Activated T-cell treated with anti-CD3 and anti-CD28 coated beads for 24 hours (primary cell): ENCODE results near the gene CLIP1.
A peak's percentile ranks its signal among the peaks of the same experiment; 100 is the strongest.
"Not testable (repeated sequence)": the region's sequence is repeated elsewhere in the genome, so short reads cannot be mapped to it uniquely, and the experiment has no call there.

Experiments used
- DNase-seq: peaks from one replicate; pipeline ENCODE4 v3.0.0-alpha.2; 2020; ENCODE audit warnings: low read depth

CLIP1 gene

DNA sequence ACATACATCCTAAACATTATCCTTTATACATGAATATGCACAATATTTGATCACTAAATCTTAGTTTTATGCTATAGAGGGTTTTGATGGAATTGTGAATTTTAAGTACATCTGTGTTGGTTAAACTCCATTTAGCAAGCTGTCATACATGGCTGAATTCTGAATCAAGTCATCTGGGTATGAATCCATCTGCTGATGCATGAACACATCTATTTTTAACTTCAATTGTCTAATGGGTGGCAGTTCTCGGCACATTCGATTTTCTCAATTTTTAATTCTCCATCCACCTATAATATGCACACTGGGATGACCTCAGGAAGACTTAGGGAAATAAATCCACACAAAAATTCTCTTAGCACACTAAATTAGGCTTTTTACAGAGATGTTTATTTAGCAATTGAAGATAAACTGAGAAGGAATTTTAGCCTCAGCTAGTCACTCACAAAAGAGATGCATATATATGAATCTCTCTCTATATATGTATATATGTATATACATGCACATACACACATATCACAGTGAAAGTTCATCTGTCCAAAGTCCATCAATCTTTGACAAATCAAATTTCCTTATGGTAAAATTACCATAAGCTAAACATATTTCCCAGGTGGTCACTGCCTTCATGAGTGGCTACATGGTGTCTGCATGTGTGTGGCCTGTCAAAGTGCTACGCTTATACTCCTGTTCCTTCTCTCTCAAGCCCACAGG lies 111.7 kb downstream of the CLIP1 start:
- DNase-seq, result no peak

DNA sequence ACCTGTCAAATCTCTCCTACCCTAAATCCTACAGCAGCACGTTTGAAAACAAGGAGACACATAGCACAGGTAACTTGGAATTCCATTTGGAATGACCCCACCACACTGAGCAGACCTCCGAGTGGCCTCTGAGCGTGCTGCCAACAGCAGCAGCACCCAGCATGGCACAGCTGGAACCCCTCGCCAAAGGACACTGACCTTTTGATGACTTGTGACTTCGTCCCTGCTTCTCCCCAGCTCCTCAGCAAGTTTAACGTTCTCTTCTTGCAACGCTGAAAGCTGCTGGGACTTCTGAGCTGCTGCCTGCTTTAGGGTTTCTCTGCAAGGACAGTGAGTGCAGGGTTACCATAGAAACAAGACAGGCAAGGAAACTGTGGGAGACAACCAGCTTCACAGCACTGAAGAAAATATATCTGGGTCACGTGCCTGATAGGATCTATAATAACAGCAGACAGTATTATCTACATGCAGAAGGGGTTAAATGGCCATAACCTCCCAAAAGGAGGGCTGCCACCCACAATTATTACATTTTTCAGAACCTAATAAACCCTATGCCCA lies 112.8 kb downstream of the CLIP1 start:
- no peak for DNase-seq

DNA sequence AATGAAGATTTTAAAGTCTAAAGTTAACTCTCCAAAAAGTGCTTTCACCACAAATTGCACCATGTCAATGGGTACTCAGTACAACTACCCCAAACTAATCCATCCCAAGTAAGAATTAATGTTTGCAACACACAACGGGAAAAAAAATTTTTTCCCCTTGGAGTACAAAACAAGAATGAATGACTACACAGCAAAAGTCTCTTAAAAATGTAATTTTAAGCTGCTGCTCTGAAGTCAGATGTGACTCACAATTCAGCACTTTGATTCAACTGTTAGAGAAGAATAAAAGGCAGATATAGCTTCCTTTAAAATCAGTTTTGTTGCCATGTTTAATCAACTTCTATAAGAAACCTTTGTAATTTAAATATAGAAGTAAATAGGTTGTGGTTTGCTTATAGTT lies 113.7 kb downstream of the CLIP1 start:
- DNase-seq, result no peak

DNA sequence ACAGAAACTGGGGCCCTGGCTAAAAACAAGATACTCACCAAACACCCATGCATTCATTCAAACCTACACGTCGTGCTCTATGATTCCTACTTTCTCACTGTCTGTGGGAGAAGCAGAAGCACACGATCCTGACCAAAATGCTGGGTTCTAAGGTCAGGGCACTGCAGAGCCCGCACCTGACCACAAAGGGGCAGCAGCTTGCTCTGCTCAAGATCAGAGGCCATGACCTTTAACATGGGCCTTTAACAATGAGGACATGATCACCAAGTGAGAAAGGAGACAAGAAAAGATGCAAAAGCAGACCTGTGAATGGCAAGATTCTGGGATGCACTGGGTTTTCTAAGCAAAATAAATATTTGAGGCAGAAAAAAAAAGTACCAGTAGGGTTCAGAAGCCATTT lies 116.1 kb downstream of the CLIP1 start:
- no peak for DNase-seq

DNA sequence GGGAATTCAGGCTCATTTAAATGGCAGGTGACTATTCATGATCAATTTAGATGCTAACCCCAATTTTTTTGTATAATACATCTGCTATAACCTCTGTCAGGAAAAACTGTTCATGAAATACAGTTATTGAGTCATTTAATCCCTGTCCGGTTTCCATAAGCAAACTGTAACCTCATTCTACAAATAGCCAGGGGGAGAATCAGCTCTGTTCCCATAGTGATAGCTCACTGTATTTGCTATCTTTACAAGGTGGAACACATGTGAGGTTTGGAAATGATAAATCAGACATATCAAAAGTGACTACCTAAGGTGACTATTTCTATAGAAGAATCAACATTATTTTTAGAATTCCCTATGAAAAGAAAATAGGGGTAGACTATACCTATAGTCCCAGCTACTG lies 117.5 kb downstream of the CLIP1 start:
- no peak for DNase-seq

DNA sequence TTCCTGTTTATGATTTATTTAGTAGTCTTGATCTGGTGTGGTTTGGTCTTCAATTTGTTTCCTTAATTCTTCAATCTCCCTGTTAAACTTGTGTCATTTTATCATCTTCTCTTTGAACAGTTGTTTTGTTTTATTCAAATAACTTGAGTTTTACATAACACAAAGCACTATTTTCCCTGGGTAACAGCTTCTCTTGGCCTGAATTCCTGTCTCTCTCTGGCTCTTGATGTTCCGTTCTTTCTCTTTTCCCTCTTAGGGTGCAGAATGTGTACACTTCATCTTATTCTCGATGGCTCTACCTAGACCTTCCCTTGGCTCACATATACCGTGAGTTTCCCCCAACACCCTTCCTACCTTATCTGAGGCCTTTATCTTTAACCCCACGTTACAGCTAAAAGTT lies 119.4 kb downstream of the CLIP1 start:
- DNase-seq, result no peak

DNA sequence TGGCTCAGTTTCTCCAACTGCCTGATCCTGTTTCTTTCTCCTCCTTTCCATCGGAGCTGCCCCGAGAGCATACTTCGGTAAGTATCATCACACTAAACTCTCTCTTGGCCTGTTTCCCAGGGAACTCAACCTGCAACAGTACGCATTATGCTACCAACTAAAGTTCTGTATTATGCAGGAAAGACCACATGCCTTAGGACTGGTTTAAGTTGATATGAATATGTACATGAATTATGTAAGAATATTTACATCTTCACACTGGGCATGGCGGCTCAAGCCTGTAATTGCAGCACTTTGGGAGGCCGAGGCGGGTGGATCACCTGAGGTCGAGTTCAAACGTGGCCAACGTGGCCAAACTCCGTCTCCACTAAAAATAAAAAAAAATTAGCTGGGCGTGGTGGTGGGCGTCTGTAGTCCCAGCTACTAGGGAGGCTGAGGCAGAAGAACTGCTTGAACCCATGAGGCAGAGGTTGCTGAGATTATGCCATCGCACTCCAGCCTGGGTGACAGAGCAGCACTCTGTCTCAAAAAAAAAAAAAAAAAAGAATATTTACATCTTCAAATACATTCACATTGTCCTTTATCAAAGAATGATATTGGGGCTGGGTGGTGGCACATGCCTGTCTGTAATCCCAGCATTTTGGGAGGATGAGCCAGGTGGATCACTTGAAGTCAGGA lies 124.3 kb downstream of the CLIP1 start:
- DNase-seq, result no peak

DNA sequence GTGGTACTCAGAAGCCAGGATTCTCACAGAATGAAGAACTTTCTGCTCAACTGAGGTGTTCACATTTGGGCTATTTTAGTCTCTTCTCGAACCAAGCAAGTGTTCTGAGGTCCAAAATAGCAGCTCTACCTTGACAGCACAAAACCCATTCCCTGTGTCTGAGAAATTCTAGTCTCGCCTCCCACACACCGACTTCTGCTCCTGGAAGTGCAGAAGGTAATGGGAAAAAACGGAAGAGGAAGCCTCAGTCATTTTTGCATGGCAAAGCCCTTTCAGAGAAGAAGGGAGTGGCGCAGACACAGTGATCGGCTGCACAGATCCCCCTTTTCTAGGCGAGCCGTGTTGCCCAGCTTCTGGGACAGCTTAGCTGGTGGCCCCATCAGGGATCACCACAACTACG lies 125.0 kb downstream of the CLIP1 start:
- no peak for DNase-seq

DNA sequence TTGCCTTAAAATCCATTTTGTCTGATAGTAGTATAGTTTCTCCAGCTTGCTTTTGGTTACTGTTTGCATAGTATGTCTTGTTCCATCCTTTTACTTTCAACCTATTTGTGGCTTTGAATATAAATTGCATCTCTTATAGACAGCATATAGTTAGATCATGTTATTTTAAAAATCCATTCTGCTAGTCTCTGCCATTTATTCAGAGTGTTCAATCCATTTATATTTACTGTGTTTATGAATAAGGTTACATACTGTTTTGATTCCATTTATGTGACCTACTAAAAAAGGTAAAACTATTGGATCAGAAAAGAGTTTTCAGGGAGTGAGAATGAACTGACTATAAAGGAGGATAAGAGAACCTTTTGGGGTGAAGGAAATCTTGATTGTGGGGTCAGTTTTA lies 126.6 kb downstream of the CLIP1 start:
- no peak for DNase-seq

DNA sequence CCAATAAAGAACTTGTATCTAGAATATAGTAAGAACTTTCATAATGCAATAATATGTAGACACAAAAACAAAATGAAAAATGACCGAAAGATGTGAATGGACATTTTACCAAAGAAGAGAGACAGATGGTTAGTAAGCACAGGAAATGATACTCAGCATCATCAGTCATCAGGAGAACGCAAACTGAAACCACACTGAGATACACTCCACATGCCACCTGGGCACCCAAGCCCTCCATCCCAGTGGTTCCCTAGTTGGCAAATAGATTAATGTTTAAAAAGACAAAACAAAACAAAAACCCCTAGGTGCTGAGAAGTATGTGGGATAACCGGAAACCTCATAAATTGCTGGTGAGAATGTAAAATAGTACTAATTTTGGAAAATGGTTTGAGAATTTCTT lies 129.4 kb downstream of the CLIP1 start:
- no peak for DNase-seq

DNA sequence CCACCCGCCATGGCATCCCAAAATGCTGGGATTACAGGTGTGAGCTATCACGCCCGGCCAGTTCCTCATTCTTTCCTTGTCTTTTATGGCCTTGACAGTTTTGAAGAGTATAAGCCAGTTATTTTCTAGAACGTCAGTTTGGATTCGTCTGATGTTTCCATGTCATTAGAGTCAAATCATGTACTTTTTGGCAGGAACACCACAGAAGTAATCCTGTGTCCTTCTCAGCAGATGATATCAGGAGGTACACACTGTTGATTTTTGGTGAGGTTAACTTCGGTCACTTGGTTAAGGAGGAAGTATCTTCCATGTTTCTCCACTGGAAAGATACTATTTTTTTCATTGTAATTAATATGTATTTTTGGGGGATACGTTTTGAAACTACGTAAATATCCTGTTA lies 131.0 kb downstream of the CLIP1 start:
- DNase-seq, result no peak

DNA sequence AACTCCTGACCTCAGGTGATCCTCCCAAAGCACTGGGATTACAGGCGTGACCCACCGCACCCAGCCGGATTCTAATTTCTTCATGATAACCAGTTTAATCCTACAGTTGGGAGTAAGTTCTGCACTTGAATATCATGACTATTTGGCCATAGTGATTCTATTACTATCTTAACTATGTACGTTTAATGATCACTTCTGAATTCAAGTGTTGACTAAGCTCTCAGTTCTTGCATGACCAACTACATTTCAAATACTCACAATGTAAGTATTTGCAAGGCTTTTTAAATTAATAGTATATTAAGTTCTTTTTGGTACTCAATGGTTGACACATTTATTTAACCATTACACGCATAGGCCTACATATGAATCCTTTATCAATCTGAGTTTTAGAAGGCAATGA lies 138.8 kb downstream of the CLIP1 start:
- no peak for DNase-seq

DNA sequence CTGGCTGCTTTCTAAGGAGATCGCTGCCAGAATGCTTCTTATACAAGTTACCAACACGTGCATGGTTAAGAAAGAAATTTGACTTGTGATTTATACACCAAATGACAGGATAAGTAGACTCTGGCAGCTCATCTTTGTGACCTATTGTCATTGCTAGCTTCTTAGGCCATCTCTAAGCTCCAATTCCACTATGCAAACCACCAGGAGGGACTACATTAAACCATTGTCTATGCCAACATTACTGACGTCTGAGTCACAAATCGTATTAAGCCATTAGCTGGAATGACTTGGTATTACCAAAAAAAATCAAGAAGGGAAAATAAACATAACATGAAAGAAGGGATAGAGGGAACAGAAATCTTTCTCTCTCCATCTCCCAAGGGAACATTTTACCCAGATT lies 140.4 kb downstream of the CLIP1 start:
- DNase-seq, result no peak

DNA sequence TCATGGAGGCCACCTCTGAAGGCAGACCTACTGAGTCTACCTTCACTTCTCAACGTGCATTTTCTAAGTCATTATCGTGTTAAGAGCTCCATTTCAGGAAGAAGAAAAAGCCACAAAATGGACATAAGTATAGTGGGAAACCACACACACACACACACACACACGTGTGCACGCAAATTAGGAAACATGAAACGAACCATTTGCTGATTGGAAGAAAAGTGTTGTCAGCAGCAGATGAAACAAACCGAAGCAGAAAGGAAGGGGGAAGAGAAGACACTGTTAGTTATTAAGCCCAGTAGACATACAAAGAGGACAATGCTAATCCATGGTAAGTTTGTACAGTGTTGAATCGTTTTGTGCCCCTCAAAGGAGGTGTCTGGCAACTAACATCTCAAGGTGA lies 146.2 kb downstream of the CLIP1 start:
- no peak for DNase-seq

DNA sequence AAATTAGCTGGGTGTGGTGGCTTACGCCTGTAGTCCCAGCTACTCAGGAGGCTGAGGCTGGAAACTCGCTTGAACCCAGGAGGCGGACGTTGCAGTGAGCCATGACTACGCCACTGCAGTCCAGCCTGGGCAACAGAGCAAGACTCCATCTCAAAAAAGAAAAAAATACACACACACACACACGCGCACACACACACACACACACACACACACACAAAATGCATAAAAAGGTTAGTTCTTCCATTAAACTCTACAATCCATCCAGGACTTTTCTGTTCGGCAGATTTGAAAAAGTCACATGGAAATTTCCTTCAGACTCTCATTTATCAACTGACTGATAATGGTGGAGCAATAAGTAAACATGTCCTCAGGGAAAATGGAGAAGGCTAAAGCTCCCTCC lies 147.0 kb downstream of the CLIP1 start:
- no peak for DNase-seq

DNA sequence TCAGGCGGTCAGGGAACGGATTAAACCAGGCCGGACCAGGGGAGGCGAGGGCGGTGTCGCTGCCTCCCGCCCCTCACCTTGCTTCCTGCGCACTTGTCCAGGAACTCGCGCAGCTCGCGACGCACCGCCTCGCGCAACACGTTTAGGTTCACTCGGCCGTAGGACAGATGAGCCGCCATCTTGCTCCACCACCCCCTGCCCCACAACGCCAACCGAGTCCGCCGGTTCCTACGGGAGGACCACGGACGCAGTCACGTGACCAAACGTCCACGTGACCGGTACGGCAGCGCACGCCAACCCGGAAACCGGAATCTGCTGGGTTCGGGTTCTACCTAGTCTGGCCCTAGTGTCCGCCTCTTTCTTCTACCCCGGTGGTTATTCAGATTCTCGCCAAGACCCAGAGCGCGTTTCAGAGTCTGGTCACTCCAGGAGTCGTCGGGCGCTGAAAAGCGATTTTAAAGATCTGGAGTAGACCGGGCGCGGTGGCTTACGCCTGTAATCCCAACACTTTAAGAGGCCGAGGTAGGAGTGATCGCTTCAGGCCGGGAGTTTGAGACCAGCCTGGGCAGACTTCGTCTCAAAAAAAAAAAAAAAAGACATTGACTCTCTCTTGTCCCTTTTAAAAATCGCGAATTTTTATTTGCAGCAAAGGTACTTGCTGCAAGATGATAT lies 156.1 kb downstream of the CLIP1 start, which contains the start of gene VPS33A:
TSS of gene VPS33A (minus strand) at position 265 of the 672 bp plus-strand sequence. CDS start at position 179, 86 bp downstream.
- DNase-seq, result peak; percentile 94

DNA sequence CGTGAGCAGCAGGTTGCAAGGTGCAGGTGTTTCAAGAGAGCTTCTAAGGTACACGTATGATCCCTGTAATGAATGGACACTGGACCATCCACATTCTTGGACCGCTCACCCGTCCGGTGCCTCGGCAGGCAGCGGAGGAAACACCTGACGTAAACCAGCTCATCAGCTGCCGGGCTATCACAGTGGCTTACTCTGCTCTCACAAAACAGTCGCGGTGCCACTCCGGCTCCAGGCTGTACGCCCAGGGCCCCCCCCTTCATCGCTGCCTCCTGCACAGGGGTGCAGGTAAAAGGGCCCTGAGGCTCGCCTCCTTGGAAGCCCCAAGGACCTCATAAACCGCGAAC lies 156.6 kb downstream of the CLIP1 start:
- DNase-seq, result no peak

DNA sequence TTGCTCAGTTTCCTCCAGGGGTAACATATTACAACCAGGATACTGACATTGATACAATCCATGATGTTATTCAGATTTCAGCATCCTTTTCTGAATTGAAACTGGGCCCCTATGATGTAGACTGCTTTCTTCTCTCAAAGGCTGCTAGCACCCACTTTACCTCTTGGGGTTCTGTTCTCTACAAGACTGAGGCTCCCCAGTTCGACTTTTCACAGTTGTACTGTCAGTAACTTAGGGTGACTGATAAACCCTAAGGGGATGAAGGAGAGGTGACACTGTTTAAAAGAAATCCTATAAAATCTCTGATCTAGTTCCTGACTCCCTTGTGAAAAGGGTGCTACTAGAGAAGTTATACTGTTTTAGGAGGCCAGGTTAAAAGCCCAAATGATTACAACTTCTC lies 157.0 kb downstream of the CLIP1 start:
- DNase-seq, result no peak

DNA sequence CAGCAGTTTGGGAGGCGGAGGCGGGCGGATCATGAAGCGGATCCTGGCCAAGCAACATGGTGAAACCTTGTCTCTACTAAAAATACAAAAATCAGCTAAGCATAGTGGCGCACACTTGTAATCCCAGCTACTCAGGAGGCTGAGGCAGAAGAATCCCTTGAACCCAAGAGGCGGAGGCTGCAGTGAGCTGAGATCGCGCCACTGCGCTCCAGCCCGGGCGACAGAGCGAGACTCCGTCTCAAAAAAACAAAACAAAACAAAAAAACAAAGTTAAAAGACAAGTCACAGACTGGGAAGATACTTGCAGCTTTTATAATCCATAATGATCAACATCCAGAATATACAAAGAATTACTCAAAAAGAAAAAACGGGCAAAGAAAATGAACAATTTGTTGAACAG lies 161.7 kb downstream of the CLIP1 start:
- not testable (repeated sequence) for DNase-seq

DNA sequence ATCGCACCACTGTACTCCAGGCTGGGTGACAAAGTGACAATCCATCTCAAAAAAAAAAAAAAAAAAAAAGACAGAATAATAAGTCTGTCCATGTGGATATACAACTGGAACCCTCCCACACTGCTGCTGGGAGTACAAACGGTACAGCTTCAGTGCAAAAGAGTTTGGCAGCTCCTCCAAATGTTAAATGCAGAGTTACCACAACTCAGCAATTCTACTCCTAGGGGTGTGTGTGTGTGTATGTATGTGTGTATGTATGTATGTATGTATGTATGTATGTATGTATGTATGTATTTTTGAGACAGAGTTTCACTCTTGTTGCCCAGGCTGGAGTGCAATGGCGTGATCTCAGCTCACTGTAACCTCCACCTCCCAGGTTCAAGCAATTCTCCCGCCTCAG lies 163.5 kb downstream of the CLIP1 start:
- not testable (repeated sequence) for DNase-seq

DNA sequence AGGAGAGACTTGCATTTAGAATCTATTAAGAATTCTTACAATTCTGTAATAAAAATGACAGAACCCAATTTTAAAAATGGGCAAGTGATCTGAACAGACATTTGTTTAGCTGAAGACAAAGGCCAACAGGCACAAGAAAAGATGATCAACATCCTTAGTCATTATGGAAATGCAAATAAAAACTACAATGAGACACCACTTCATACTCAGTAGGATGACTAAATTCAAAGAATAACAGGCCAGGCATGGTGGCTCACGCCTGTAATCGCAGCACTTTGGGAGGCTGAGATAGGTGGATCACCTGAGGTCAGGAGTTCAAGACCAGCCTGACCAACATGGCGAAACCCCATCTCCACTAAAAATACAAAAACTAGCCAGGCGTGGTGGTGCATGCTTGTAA lies 164.0 kb downstream of the CLIP1 start:
- DNase-seq, result not testable (repeated sequence)

DNA sequence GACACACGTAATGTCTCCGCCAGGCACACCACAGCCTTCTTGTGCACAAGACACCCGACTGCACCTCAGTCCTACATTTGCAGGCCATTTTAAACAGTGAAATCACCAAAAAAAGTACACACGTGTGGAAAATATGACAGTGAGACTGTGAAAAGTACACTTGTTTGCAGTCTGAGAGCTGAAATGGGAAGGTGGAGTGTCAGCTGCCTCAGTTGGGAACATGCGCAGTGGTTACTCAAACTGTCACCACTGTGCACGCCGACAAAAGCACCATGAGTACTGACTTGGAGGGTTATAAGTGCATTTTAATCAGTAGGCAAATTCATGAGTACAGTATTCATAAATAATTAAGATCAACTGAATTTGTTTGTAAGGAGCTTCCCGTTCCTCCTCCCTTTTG lies 171.9 kb downstream of the CLIP1 start:
- DNase-seq, result no peak

DNA sequence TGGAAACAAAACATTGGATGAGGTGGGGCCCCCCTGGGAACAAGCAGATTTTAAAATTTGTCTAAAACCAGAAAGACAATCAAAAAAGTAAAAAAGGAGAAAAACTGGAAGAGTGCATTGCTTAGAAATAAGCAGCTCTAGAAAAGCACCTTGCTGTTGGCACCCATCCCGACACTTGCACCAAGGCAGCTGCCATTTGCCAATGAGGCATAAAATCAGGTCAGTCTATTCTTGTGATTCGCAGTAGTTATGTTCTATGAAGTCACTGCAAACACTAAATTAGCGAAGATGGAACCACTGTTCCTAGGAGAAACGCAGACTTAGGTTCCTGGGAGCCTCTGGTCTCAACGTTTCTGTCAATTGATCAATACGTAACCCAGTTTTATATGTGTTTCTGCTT lies 172.4 kb downstream of the CLIP1 start:
- DNase-seq, result no peak
